SK-N-SH (cell line): ENCODE results near the gene N4BP3. TPM values are rescaled to one million over a fixed set of nuclear protein-coding genes. Genes with fewer than 3 reads are reported as not detected.

ENCODE experiments used
- CTCF ChIA-PET: fragments of 300-600, 350-600 bp; formaldehyde crosslinking; extraction: SDS; loops from one replicate; lab custom pipeline; 2021; lab: Yijun Ruan, JAX
- POLR2A ChIA-PET: fragments of 350-600 bp; sonication (Branson Sonifier 250); formaldehyde crosslinking; extraction: SDS; loops from one replicate; lab custom pipeline; 2020; ENCODE audit warnings: antibody characterized with exemption, inconsistent platforms; lab: Yijun Ruan, JAX
- DNase-seq: peaks from one replicate; pipeline ENCODE4 v3.0.0; 2012
- H2AFZ ChIP-seq: fragments of 200-600 bp; sonication (generic); 2 replicates; pipeline ENCODE4 v1.8.1; 2016; ENCODE audit warnings: antibody characterized with exemption, mild to moderate bottlenecking, low read depth
- H3F3A ChIP-seq: fragments of 200-600 bp; sonication (generic); replicated peaks from 2 replicates; pipeline ENCODE3; 2016; ENCODE audit warnings: antibody characterized with exemption, mild to moderate bottlenecking; ENCODE audit not compliant: insufficient read depth
- H3K27ac ChIP-seq, 2 experiments: fragments of 200-500 bp in 1 of 2; fragments of 200-600 bp in 1 of 2; sonication (Bioruptor generic) in 1 of 2; sonication (generic), shearing (Covaris generic) in 1 of 2; 2 replicates each; pipeline versions ENCODE4 v1.5.1 to v1.6.1; 2014 to 2016; ENCODE audit warnings: low read depth in 2 of 2, inconsistent platforms in 1 of 2, low read length in 1 of 2, mild to moderate bottlenecking in 1 of 2, mixed read lengths in 1 of 2
- H3K27me3 ChIP-seq: fragments of 200-600 bp; sonication (generic), shearing (Covaris generic); 2 replicates; pipeline ENCODE4 v1.6.1; 2016; ENCODE audit warnings: mixed run types; ENCODE audit not compliant: insufficient read depth
- H3K36me3 ChIP-seq, 2 experiments: fragments of 200-500 bp in 1 of 2; fragments of 200-600 bp in 1 of 2; sonication (Bioruptor generic) in 1 of 2; sonication (generic) in 1 of 2; replicated peaks in 1 of 2; 2 replicates each; pipeline versions ENCODE3 to v1.5.1; 2014 to 2016; ENCODE audit warnings: low read length in 1 of 2, mild to moderate bottlenecking in 1 of 2; ENCODE audit not compliant: insufficient read depth in 2 of 2, control insufficient read depth in 1 of 2
- H3K4me1 ChIP-seq, 2 experiments: fragments of 200-500 bp in 1 of 2; fragments of 200-600 bp in 1 of 2; sonication (Bioruptor generic) in 1 of 2; sonication (generic), shearing (Covaris generic) in 1 of 2; 2 replicates each; pipeline versions ENCODE4 v1.5.1 to v1.6.1; 2014 to 2016; ENCODE audit warnings: low read depth in 1 of 2, low read length in 1 of 2, mixed run types in 1 of 2; ENCODE audit not compliant: insufficient read depth in 2 of 2, control insufficient read depth in 1 of 2
- H3K4me2 ChIP-seq: fragments of 200-600 bp; sonication (generic), shearing (Covaris generic); 2 replicates; pipeline ENCODE4 v1.6.1; 2017; ENCODE audit warnings: mixed run types
- H3K4me3 ChIP-seq, 2 experiments: fragments of 200-500 bp in 1 of 2; fragments of 200-600 bp in 1 of 2; sonication (Bioruptor generic) in 1 of 2; sonication (generic), shearing (Covaris generic) in 1 of 2; 2 replicates each; pipeline versions ENCODE4 v1.5.1 to v1.8.1; 2014 to 2016; ENCODE audit warnings: low read depth in 2 of 2, inconsistent platforms in 1 of 2, low read length in 1 of 2, mild to moderate bottlenecking in 1 of 2, mixed read lengths in 1 of 2, moderate library complexity in 1 of 2
- H3K79me2 ChIP-seq: fragments of 200-600 bp; sonication (generic); 2 replicates; pipeline ENCODE4 v1.8.1; 2017; ENCODE audit warnings: mild to moderate bottlenecking; ENCODE audit not compliant: insufficient read depth
- H3K9ac ChIP-seq: fragments of 200-600 bp; sonication (generic); 2 replicates; pipeline ENCODE4 v1.6.1; 2017; ENCODE audit warnings: mixed run types
- H3K9me2 ChIP-seq: fragments of 200-600 bp; sonication (generic); 2 replicates; pipeline ENCODE4 v1.6.1; 2017; ENCODE audit warnings: mixed run types
- H3K9me3 ChIP-seq: fragments of 200-600 bp; sonication (generic); 2 replicates; pipeline ENCODE4 v1.6.1; 2017; ENCODE audit warnings: mixed run types, mild to moderate bottlenecking, moderate library complexity
- H4K20me1 ChIP-seq: fragments of 200-600 bp; sonication (generic); 2 replicates; pipeline ENCODE4 v1.6.1; 2017; ENCODE audit warnings: mild to moderate bottlenecking, mixed run types; ENCODE audit not compliant: insufficient read depth
- CHD2 ChIP-seq: fragments of 150-350 bp; IDR thresholded peaks from 2 replicates; pipeline ENCODE4 v1.6.1; 2018; ENCODE audit warnings: low read length; ENCODE audit not compliant: partially characterized antibody
- FOXM1 ChIP-seq: IDR thresholded peaks from 2 replicates; pipeline ENCODE4 v1.4.0; 2012; ENCODE audit warnings: low read depth, mild to moderate bottlenecking
- JUND ChIP-seq: IDR thresholded peaks from 2 replicates; pipeline ENCODE4 v1.4.0; 2012
- MEF2A ChIP-seq: IDR thresholded peaks from 2 replicates; pipeline ENCODE4 v1.4.0; 2012; ENCODE audit warnings: low read depth, borderline replicate concordance
- MXI1 ChIP-seq: IDR thresholded peaks from 2 replicates; pipeline ENCODE4 v1.6.1; 2012; ENCODE audit warnings: mild to moderate bottlenecking, low read depth, low read length, improper control_type of control experiment
- NFIC ChIP-seq: IDR thresholded peaks from 2 replicates; pipeline ENCODE4 v1.4.0; 2012; ENCODE audit warnings: borderline replicate concordance
- PBX3 ChIP-seq: IDR thresholded peaks from 2 replicates; pipeline ENCODE4; 2012
- POLR2AphosphoS5 ChIP-seq: IDR thresholded peaks from 2 replicates; pipeline ENCODE4 v1.6.1; 2012; ENCODE audit warnings: low read depth, low read length
- RCOR1 ChIP-seq: fragments of 150-350 bp; IDR thresholded peaks from 2 replicates; pipeline ENCODE4 v1.6.1; 2017; ENCODE audit warnings: antibody characterized with exemption, low read length
- TAF1 ChIP-seq: IDR thresholded peaks from 2 replicates; pipeline ENCODE4 v1.6.1; 2012; ENCODE audit warnings: low read depth, mild to moderate bottlenecking, low read length, moderate library complexity, borderline replicate concordance
- USF1 ChIP-seq: IDR thresholded peaks from 2 replicates; pipeline ENCODE4 v1.4.0; 2012; ENCODE audit warnings: low read depth, borderline replicate concordance
- YY1 ChIP-seq: IDR thresholded peaks from 2 replicates; pipeline ENCODE4 v1.4.0; 2012; ENCODE audit warnings: low read depth, mild to moderate bottlenecking
- WGBS: methylation state at CpG from one replicate; pipeline ENCODE4 v1.1.6; 2017; ENCODE audit warnings: low lambda C conversion rate; 5-methylcytosine and 5-hydroxymethylcytosine counted together
- polyA plus RNA-seq, 3 experiments: library from polyadenylated mRNA; depleted of rRNA; stranded (reverse); fragments of >200 nt; gene quantifications; 2 replicates each; pipeline ENCODE4 v1.2.3, GENCODE V29; 2012
- TF ChIP-seq, protein P1 (sequence below): IDR thresholded peaks from 2 replicates; pipeline ENCODE4 v1.4.0; 2012; ENCODE audit warnings: low read depth, borderline replicate concordance
- TF ChIP-seq, protein P2 (sequence below): fragments of 150-350 bp; IDR thresholded peaks from 2 replicates; pipeline ENCODE4 v1.6.1; 2017; ENCODE audit warnings: antibody characterized with exemption, low read length, low read depth, borderline replicate concordance
- TF ChIP-seq, protein P3 (sequence below): IDR thresholded peaks from 2 replicates; pipeline ENCODE4 v1.4.0; 2012; ENCODE audit warnings: low read depth

N4BP3 gene
- polyA plus RNA-seq, 1 of the 3 experiments (the other 2 are of a cell fraction): 0.28 TPM

DNA sequence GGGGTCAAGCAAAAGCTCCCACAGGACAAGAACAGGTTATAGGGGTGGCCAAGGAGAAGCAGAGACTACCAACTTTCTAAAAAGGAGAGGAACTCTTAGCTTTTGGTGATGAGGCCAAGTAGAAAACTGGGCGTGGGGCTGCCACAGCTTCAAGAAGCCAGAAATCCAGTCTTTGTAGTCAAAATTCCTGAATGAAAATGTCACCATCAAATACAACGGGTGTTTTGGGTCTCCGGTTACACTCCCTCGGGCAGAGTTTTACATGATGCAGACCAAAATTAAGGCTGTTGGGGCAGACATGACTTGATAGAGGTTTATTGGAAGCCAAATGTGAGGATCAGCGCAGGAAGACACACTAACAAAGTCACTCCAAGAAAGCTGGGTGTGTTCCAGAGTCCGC, 29.4 kb upstream of the N4BP3 start (continued):
- TF ChIP-seq, protein P1, sequence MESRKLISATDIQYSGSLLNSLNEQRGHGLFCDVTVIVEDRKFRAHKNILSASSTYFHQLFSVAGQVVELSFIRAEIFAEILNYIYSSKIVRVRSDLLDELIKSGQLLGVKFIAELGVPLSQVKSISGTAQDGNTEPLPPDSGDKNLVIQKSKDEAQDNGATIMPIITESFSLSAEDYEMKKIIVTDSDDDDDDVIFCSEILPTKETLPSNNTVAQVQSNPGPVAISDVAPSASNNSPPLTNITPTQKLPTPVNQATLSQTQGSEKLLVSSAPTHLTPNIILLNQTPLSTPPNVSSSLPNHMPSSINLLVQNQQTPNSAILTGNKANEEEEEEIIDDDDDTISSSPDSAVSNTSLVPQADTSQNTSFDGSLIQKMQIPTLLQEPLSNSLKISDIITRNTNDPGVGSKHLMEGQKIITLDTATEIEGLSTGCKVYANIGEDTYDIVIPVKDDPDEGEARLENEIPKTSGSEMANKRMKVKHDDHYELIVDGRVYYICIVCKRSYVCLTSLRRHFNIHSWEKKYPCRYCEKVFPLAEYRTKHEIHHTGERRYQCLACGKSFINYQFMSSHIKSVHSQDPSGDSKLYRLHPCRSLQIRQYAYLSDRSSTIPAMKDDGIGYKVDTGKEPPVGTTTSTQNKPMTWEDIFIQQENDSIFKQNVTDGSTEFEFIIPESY: no peak
- TF ChIP-seq POLR2AphosphoS5 (no peak), FOXM1 (no peak), MEF2A (no peak), JUND (no peak), RCOR1 (no peak)

- DNase-seq: no peak
- Histone ChIP-seq H3K79me2 (no peaks in the 10 kb centered on the region), H3F3A (no peaks in the 10 kb centered on the region), H3K9me3 (no peaks in the 10 kb centered on the region), H3K4me2 (no peak overlapping the region), H3K36me3 (no peaks in the 10 kb centered on the region), H2AFZ (no peak overlapping the region), H3K9me2 (no peaks in the 10 kb centered on the region), H3K27me3 (no peaks in the 10 kb centered on the region), H3K27ac (no peak overlapping the region), H4K20me1 (no peaks in the 10 kb centered on the region), H3K4me3 (no peak overlapping the region), H3K9ac (no peak overlapping the region), H3K4me1 (peaks cover 0 to 3% of the 10 kb centered on the region in 2 experiments; a peak in 1 of 4 replicates)
- POLR2A ChIA-PET: no interaction called here
- CTCF ChIA-PET: interaction anchor here (1.5 to 1.6 kb wide), 2 partner anchors 9 to 36 kb away, joined by 3 to 10 read pairs; no protein-coding TSS in a partner anchor
- 70% methylated on average over 6 of the region's 6 CpGs for WGBS
- TF ChIP-seq NFIC (no peak), USF1 (no peak), MEF2A (no peak), PBX3 (no peak)
- TF ChIP-seq, protein P2, sequence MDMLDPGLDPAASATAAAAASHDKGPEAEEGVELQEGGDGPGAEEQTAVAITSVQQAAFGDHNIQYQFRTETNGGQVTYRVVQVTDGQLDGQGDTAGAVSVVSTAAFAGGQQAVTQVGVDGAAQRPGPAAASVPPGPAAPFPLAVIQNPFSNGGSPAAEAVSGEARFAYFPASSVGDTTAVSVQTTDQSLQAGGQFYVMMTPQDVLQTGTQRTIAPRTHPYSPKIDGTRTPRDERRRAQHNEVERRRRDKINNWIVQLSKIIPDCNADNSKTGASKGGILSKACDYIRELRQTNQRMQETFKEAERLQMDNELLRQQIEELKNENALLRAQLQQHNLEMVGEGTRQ: no peak
- TF ChIP-seq, all 33 proteins: peak for 0
Measured at GRCh38 chr5:178085316-178085715, 28.0 kb upstream of the N4BP3 start.

- H3K9me3 ChIP-seq: no peaks in the 10 kb centered on the region
- WGBS: 61% methylated on average over 11 of the region's 25 CpGs
- no peaks in the 10 kb centered on the region for H3K36me3 ChIP-seq
- H3K4me2 ChIP-seq: no peak overlapping the region
- H3K4me1 ChIP-seq: no peaks in the 10 kb centered on the region
- no peaks in the 10 kb centered on the region for H3K27me3 ChIP-seq
- H3K27ac ChIP-seq: no peak overlapping the region
- H4K20me1 ChIP-seq: no peaks in the 10 kb centered on the region
- peak; percentile 46 for DNase-seq
- no peaks in the 10 kb centered on the region for H3K9me2 ChIP-seq
- CTCF ChIA-PET: interaction anchor here (1.5 kb wide), 1 partner anchor 10 kb away, joined by 7 read pairs; no protein-coding TSS in a partner anchor
- H3K4me3 ChIP-seq: no peak overlapping the region
- H3K79me2 ChIP-seq: no peaks in the 10 kb centered on the region
- POLR2A ChIA-PET: no interaction called here
- H3K9ac ChIP-seq: no peak overlapping the region
- no peak overlapping the region for H2AFZ ChIP-seq
- no peaks in the 10 kb centered on the region for H3F3A ChIP-seq
- TF ChIP-seq, protein P2: no peak
- TF ChIP-seq MXI1 (no peak), USF1 (no peak), CHD2 (no peak), YY1 (no peak), TAF1 (no peak)
- TF ChIP-seq, protein P3, sequence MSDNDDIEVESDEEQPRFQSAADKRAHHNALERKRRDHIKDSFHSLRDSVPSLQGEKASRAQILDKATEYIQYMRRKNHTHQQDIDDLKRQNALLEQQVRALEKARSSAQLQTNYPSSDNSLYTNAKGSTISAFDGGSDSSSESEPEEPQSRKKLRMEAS: no peak
Measured at GRCh38 chr5:178086266-178086665, 27.1 kb upstream of the N4BP3 start.
